H1 (cell line): Measurements from ENCODE around the gene ZNF577. TPM values are rescaled to one million over a fixed set of nuclear protein-coding genes. Genes with fewer than 3 reads are reported as not detected.

Experiments used
- KDM5A ChIP-seq: fragments of 200-600 bp; IDR thresholded peaks from 2 replicates; pipeline ENCODE4 v1.7.1; 2012; ENCODE audit warnings: mild to moderate bottlenecking, low read length, inconsistent platforms, mixed read lengths
- RXRA ChIP-seq: IDR thresholded peaks from 2 replicates; pipeline ENCODE4 v1.6.1; 2011; ENCODE audit warnings: low read depth, mild to moderate bottlenecking, low read length, moderate library complexity; ENCODE audit not compliant: insufficient read depth
- TCF12 ChIP-seq: IDR thresholded peaks from 2 replicates; pipeline ENCODE4 v1.6.1; 2011; ENCODE audit warnings: low read depth, mild to moderate bottlenecking, low read length
- polyA plus RNA-seq, 7 experiments: library from polyadenylated mRNA; depleted of rRNA in 3 of 7; stranded (reverse) in 5 of 7; unstranded in 2 of 7; fragments of >200 nt in 5 of 7; fragments of 200-250 nt in 2 of 7; gene quantifications; 1 replicate in 5 of 7; 2 replicates in 1 of 7; 4 replicates in 1 of 7; pipeline versions ENCODE4 v1.2.1 to v1.2.3, GENCODE V29; 2011 to 2013; ENCODE audit warnings: missing spikeins in 2 of 7, mixed read lengths in 2 of 7
- total RNA-seq: library from RNA; stranded (reverse); fragmentation: NEBNext Ultra II Directional; extraction: Animal tissue kit (Norgen Biotek cat#: 25700); gene quantifications from 2 replicates; pipeline ENCODE4 v1.2.1, GENCODE V29; 2021

The ZNF577 gene
- total and polyA plus RNA-seq, 2 of the 8 experiments (the other 6 are each of a cell fraction or from before 2014, with no cell fraction given), result 13.8 to 14.9 TPM

- TF ChIP-seq RXRA (no peak), KDM5A (no peak), TCF12 (no peak)
Measured at GRCh38 chr19:51824281-51825005, 63.3 kb downstream of the ZNF577 start (continued).
